HG02759 (cell line): ENCODE measurements around the gene PDE5A.
"Not testable (repeated sequence)": the region's sequence is repeated elsewhere in the genome, so short reads cannot be mapped to it uniquely, and the experiment has no call there.

Source experiments
- ATAC-seq: cut with Tn5 transposase; IDR thresholded peaks from one replicate; pipeline ENCODE4 v1.9.1; 2021; ENCODE audit warnings: mild to moderate bottlenecking, moderate library complexity; ENCODE audit not compliant: unreplicated experiment

The PDE5A gene

DNA sequence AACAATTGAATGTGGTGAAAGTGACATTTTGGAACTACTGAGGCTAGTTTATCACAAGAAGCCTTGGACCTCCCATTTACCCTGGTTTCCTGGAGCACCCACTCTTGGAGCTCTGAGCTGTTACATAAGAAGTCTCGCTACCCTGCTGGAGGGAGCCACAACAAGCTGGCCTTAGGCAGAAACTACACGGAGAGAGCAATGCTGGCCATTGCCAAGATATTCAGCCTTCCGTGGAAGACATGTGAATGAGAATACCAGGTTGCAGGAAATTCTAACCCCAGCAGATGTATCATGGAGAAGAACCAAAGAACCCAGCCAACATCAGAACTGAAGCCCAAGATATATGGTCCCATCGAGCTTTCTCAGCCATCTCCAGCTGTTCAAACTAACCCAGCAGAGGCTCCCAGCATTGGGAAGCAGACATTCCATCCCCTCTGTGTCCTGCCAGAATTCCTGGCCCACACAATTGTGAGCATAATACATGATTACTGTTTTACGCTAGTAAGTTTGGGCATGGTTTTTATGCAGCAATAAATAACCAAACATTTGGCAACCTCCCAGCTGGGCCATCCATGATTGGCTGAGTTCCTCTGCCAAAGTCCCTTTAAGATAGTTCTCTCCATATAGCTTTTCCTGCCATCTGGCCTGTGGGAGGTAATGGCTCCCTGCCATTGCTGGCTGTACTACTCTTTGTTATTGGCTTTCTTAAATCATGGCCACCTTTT lies 17.9 kb upstream of the PDE5A start:
- ATAC-seq, result no peak

DNA sequence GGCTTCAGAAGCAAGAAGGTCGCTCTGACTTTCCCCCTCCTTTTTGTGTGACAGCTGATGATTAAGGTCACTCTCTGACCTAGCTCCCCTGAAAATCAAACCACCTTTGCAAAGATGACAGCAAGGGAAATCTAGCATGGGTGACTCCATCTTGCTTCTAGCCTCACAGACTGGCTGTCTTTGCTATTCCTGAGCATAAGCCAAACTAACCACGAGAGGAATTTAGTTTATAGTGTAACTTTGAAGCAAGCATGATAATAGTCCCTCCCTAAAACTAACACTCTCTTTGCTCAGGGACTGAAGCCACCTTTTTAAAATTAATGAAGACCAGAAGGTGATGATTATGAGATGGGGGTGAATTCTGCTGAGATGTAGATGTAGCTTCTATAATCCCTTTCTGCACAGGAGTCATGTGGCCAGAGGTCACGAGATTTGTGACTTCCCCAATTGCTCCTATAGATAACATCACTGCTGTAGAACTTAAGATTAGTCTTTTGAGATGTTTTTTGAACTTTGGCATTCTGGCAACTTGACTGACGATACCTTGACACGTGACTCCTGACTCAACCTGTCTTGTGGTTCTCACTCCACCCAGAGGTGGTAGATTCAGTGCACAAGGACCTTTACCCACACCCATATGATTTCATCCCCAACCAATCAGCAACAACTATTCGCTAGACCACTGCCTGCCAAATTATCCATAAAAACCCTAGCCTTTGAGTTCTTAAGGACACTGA lies 14.9 kb upstream of the PDE5A start:
- ATAC-seq, result no peak

DNA sequence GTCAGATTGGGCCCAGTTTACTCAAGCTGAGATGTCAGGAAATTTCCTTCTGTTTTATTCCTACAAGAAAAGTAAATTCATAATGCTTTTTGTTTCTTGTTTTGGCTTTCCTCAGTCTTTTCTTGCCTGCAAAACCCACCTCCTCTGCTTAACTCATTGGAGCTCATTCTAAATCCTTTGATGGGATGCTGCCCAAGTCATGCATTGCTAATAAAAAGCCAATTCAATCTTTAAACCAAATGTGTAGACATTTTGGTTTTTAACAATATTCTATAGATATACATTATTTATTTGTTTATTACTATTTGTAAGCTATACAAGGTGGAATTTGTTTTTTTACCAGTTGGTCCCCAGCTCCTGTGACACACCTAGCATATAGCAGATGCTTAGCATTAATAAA lies 13.2 kb upstream of the PDE5A start:
- ATAC-seq, result no peak

DNA sequence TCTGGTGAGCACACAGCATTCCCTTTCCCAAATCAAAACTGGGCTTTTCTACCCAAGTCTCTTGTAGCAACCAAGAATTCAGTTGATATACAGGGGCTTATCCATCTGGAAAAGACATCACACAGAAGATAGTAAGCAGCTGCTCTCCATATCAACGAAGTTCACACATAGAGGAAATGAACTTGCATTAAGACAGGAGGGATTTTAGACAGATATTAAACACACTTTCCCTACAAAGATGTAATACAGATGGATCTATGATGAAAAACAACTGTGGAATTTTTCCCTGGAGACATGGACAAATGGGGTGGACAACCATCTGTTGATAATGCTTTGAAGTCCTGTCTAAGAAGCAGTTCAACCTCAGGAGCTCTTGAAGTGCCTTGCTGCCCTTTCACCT lies 9.8 kb upstream of the PDE5A start:
- no peak for ATAC-seq

DNA sequence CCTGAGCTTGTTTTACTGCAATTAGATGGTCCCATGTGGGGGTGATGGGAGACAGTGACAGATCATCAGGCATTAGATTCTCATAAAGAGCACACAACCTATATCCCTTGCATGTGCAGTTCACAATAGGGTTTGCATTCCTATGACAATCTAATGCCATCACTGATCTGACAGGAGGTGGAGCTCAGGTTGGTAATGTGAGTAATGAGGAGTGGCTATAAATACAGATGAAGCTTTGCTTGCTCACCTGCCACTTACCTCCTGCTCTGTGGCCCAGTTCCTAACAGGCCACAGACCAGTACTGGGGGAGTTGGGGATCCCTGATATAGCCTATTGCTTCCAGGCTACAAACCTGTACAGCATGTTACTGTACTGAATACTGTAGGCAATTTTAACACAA lies 8.2 kb upstream of the PDE5A start:
- ATAC-seq, result not testable (repeated sequence)

DNA sequence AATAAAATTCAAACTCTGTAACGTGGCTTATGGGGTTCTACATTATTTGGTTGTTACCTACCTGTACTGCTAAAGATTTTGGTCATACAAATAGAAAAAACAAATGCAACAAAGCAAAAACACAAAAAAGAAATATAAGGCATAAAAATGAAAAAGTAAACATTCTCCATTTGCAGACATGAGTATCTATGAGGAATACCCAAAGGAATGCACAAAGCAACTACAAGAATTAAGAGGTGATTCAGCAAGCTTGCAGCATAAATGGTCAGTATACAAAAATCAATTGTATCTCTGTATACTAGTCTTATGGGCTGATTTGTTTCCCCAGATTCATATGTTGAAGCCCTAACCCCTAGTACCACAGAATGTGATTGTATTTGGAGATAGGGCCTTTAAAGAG lies 3.6 kb upstream of the PDE5A start:
- no peak for ATAC-seq

DNA sequence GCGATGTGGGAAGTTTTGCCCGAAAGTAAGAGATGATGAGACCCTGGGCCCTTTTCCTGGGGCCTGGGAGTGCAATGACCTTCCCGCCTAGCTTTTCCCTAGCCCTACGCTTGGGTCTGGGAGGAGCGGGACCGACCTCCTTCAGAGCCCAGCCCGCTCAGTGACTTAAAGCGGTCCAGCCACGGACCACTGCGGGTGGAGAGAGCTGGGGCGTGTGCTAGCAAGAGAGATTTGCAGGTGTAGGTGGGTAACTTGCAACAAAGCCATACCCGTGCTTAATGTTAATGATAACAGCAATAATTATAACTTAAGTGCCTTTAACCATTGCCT lies 503 bp upstream of the PDE5A start:
- ATAC-seq, result peak; percentile 29

DNA sequence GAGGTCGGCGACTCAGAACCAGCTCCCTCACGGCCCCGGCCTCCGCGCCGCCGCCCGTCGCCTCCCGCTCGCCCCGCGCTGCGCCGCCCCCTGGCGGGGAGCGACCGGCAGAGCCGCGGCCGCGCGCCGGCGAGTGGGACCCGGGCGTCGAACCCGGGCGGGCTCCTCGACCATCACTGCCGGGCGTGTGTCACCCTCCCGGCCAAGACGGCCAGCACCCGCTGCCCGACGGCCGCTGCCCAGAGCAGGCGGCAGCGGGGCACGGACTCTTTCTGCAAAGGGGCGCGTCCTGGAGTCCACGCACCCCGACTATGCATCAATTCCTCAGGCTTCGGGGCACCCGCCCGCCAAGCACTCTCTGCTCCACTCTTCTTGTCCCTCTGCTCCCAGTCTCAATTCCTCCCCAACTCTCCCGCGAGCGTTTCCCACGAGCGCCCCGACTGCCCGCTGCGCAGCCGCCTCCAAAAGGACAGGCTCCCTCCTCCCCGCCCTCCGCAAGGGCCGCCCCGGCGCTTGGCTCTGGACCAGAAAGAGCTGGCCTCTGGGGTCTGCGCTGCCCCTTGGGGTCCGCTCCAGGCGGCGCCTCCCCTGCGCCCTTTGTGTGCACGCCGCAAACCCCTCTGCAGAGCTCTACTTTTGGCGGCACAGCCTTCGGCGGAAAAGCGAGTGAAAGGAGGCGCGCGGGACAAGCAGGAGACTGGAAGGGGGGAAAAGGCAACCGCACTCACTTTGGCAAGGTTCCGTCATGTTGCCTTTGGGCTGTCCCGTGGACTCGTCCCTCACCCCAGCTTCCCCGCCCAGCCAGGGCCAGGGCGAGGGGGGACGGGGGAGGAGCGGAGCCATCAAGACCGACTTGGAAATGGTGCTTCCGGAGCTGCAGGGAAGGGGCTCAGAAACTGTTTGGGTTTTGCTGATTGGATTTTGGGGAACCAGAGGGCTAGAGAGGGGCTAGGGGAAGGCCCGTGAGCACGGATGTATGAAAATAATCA lies 1.0 kb downstream of the PDE5A start:
- ATAC-seq, result peak; percentile 64

DNA sequence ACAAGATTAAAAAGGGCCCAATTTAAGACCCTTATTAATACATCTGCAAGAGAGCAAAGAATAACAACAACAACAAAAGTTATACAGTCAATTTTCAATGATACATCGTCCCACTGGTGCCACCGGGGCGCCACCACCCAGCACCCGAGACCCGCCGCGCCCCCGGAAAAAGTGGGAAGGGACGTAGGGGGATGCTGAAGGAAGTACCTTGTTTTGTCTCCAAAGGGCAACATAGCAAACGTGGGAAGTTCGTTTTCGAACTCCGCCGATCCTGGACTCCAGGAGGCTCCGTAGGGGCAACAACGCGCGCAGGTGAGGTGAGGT lies 1.7 kb downstream of the PDE5A start:
- no peak for ATAC-seq

DNA sequence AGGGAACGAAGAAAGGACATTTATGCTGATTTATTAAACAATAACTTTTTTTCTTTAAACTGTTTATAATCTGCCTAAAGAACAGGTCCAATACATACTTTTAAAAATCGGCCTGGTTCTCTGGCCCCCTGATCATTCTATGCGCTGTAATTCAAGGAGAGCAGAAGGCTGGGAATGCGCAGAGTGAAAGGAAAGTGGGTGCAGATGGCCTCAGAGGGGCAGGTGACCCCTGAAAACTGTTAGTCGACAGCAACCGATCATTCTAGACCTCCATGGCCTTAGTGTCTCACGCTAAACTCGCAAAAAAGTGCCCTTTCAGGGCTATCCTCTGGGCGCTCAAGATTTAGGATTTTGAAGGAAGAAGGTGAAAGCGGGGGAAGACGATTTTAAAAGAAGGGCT lies 2.2 kb downstream of the PDE5A start:
- ATAC-seq, result no peak

DNA sequence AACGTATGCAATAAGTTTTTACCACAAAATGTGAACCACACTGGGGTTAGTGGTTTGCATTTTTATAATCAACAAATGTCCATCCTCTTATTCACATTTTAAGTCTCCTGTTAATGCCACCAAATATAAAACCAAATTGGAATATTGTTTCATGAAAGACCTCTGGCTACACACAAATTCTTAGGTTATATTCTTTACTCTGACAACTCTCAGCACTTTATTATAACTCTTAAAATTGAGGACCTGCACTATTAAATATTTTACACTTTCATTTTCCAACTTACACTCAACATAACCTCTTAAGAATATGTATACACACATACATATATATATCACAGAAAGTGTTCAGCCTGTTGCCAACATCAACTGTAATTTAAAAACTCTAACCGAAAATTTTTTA lies 2.8 kb downstream of the PDE5A start:
- no peak for ATAC-seq

DNA sequence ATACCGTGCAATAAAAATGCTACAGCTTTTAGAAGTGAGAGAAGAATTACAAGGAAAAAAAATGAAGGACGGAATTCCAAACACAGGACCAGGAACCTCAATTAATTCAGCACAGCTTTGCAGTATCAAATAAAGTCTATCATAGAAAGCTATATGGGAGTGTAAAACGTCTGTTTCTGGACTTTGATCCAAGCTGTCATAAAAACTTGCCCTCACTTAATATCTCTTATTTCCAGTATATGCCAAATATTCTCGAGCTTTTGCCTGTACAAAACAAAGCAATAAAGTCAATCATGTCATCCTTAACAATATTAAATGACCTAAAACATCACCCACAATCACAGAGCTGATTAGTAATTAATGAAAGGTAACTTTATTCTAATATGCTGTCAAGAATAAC lies 4.2 kb downstream of the PDE5A start:
- ATAC-seq, result no peak

DNA sequence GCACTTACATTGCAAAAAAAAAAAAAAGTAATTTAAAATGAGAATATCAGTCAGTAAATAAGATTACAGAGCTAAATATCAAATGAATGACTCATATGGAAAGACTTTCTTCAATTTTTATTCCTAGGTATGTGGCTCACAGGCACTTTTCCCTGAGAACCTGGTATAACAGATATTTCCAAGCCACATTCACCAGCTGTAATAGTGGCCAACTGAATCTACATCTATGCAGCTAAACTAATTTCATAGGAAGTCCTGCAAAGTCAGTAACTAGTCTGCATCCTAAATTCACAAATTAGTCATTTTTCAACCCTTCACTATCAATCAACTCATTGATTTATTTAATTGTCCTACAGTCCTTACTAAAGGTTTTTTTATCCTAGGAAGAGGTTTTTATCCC lies 5.6 kb downstream of the PDE5A start:
- ATAC-seq, result no peak

DNA sequence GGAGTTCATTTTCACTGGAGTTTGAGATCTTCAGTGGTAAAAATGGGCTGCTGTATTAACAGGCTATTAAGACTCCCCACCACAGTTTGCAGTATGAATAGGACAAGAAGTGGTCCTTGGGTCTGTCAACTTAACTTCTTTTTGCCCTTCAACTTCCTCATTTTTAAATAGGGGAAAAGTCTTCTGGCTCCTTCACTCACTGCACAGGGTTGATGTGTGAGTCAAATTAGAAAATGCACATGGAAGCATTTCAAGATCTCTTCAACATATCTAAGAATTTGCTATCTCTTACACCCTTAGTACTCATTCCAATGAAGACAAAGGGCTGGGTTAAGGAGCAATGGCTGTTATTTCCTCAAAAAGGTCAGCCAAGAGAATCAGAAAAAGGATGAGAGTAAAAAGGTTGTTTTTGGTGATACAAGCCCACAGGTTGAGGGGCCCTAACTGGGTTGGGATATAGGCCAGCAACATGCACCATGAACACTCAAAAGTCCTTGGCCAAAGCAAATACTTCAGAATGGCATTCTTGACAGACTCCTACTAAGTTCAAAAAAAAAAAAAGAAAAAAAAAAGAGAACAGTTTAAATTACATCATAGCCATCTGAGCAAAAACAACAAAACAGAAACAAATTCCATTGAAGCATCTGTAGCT lies 13.4 kb downstream of the PDE5A start:
- no peak for ATAC-seq

DNA sequence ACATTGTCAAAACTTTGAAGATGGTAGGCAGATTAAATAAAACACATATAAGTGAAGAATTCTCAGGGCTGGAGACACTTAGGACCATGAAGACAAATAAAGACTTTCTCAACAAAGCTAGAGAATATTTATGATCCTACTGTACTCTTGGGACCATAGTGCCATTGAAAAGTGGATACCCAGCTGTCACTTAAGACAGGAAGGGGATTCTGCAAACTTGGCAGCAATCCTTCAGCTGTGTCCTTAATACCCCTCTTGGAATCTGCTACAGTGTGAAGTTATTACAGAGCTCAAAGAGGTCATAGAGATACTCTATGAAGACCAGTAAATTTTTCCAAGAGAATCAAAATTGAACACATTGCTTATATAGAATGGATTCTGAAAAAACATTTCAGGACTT lies 24.3 kb downstream of the PDE5A start:
- no peak for ATAC-seq

DNA sequence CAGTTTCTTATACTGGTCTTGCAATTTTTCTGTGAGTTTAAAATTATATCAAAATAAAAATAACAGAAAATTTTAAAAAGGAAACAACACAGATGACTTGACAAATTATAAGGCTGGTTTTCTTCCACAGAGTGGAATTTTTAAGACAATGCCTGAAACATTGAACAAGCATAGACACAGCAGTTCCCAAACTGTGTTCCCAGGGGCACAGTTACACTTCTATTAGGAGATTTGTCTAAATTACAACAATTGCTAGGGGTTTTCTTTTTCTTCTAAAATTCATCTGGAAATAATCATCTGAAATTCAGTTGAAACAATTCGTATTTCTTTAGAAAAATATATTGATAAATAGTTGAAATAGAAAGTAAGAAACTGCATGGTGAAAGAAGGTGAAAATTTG lies 26.2 kb downstream of the PDE5A start:
- ATAC-seq, result no peak

DNA sequence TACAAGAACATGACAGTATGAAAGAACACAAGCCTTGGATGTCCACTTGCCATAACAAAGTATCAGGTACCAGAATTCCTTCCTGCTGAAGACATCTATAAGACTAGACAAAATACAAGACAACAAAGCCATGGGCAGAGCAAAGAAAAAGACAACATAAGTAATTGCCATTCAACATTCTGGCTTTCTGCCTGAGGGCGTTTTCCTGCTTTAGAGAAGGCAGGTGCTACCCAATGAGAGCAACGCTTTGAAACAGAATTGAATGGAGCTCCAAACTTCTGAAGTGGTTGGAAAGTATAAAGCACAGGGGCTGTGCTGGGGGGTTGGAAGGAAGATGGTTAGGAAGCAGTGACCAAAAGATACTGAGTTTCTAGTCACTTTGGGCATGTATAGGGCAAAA lies 30.1 kb downstream of the PDE5A start:
- ATAC-seq, result no peak

DNA sequence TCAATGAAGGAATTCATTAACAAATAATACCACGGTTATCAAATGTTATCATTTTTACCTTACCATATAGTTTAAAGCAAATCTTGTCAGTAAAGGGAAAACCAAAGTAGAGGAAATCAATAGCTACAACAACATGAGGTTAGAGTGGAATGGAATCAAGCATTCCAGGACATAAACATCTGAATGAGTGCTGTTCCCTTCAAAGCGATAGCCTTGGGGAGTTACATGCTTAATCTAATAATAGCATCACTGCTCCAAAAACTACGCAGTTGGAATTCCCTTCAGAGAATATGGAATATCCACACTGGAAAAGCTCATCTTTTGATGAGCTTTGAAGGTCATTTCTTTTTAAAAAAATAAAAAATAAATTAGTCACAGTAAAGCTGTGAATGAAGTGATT lies 31.2 kb downstream of the PDE5A start:
- no peak for ATAC-seq

DNA sequence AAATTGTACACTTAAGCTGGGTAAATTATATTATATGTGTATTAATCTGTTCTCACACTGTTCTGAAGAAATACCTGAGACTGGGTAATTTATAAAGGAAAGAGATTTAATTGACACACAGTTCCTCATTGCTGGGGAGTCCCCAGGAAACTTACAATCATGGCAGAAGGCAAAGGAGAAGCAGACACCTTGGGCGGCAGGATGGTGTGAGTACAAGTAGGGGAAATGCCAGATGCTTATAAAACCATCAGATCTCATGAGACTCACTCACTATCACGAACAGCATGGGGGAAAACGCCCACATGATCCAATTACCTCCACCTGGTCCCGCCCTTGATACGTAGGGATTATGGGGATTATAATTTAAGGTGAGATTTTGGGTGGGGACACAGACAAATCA lies 34.9 kb downstream of the PDE5A start:
- no peak for ATAC-seq

DNA sequence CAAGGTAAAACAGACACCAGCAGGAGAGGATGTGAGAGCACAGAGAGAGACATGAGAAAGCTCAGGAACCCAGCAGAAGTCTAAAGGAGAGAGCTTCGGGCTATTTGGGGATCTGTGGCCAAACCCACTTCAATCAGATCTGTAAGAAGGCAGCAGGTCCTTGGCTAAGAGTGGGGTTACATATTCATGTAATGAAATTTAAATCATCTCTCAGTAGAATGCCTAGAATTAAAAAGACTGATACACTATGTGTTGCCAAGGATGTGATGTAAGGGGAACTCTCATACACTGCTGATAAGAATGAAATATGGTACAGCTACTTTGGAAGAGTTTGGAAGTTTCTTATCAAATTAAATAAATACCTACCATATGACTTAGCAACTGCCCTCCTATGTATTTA lies 35.8 kb downstream of the PDE5A start:
- ATAC-seq, result no peak

DNA sequence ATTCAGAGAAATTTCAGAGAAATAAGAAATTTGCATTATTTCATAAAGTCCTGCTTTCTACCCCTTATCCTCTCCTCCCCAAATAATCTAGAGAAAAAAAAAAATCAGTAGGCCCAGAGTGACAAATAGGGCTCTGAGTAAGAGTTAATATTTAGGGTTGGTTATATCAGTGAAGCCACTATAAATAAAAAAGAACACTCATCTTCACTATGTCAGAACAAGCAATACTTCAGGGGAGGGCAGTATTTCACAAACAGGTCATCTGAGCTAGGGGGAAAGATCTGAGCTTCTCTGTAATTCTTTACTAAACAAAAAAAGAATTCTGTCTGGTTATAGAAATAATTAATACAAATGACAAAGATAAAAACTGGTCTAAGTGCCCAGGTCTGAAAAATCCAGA lies 39.4 kb downstream of the PDE5A start:
- no peak for ATAC-seq
